GM20000 (cell line): ENCODE data around the gene WWOX.

Experiments
- DNase-seq: peaks from one replicate; pipeline ENCODE4 v3.0.0; 2012; ENCODE audit warnings: low spot score
- CTCF ChIP-seq: IDR thresholded peaks from 2 replicates; pipeline ENCODE4 v1.5.1; 2012; ENCODE audit warnings: mild to moderate bottlenecking, control low read depth; ENCODE audit errors: extremely low read depth, missing control alignments

The WWOX gene

GRCh38 chr16:78987666-78988065 is 888.2 kb downstream of the WWOX start:
- no peak for TF ChIP-seq CTCF

GRCh38 chr16:78988361-78988969 is 889.0 kb downstream of the WWOX start:
- TF ChIP-seq CTCF = no peak
- no peak for DNase-seq

More at GRCh38 chr16:78987666-78988065, 888.2 kb downstream of the WWOX start:
- no peak for DNase-seq

GRCh38 chr16:78990309-78990701 is 890.9 kb downstream of the WWOX start:
- DNase-seq = no peak
- TF ChIP-seq CTCF = no peak

- no peak for DNase-seq
- TF ChIP-seq CTCF = no peak
Measured at GRCh38 chr16:78992001-78992400, 892.5 kb downstream of the WWOX start.

GRCh38 chr16:78993346-78993745 is 893.9 kb downstream of the WWOX start:
- DNase-seq = no peak
- TF ChIP-seq CTCF = no peak

GRCh38 chr16:78994135-78994745 is 894.8 kb downstream of the WWOX start:
- DNase-seq = no peak
- TF ChIP-seq CTCF = no peak

GRCh38 chr16:78995441-78995840 is 896.0 kb downstream of the WWOX start:
- no peak for DNase-seq
- TF ChIP-seq CTCF = no peak
